ENCODE results near the gene DLG2. TPM values are rescaled to one million over a fixed set of nuclear protein-coding genes. Genes with fewer than 3 reads are reported as not detected.

Gene DLG2
- total RNA-seq, 1 donor from 2014 or later, result 6.7 TPM

- no peak for TF ChIP-seq CTCF (IDR thresholded peaks at IDR 0.05; ENCODE audit: unreplicated experiment)
- no peak overlapping the region for H3K4me3 Mint-ChIP-seq
- H3K27me3 Mint-ChIP-seq (ENCODE audit: low read depth), result no peaks in the 10 kb centered on the region
- peaks cover 27% of the 10 kb centered on the region for H3K9me3 Mint-ChIP-seq
- no peaks in the 10 kb centered on the region for H3K36me3 Mint-ChIP-seq
- peak overlapping the region; percentile 59 for H3K27ac Mint-ChIP-seq
- H3K4me1 Mint-ChIP-seq, result peaks cover 13% of the 10 kb centered on the region
- no peak for DNase-seq (ENCODE audit: low spot score in 2 of 2, unreplicated experiment in 2 of 2)
Measured at GRCh38 chr11:85170184-85170583, 457.0 kb downstream of the DLG2 start.

GRCh38 chr11:85167471-85167870, 459.7 kb downstream of the DLG2 start:
- peaks cover 15% of the 10 kb centered on the region for H3K4me1 Mint-ChIP-seq
- TF ChIP-seq CTCF (IDR thresholded peaks at IDR 0.05; ENCODE audit: unreplicated experiment), result no peak
- H3K4me3 Mint-ChIP-seq, result no peak overlapping the region
- no peak for DNase-seq (ENCODE audit: low spot score in 2 of 2, unreplicated experiment in 2 of 2)
- H3K27me3 Mint-ChIP-seq (ENCODE audit: low read depth), result no peaks in the 10 kb centered on the region
- H3K9me3 Mint-ChIP-seq, result peaks cover 4% of the 10 kb centered on the region
- no peaks in the 10 kb centered on the region for H3K36me3 Mint-ChIP-seq
- H3K27ac Mint-ChIP-seq, result no peak overlapping the region

DNA sequence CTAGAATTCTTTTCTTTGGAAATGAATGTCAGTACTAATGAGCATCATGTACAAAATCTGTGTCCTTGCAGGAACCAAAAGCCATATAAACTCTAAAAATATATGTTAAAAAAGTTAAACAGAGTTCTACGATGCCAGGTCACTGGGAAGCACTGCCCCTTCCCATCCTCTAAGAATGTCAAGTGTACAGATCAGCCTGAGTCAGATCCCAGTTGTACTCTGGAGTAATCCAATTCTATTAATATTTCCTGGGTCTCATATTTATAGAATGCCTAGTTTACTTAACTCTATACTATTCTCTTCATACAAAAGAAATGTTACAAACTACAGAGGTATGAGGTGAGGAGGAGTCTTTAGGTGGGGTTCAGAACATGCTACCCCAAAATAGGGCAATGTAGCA, 460.1 kb downstream of the DLG2 start:
- Mint-ChIP-seq H3K27me3 (ENCODE audit: low read depth) (no peaks in the 10 kb centered on the region), H3K4me1 (peaks cover 15% of the 10 kb centered on the region), H3K9me3 (peaks cover 3% of the 10 kb centered on the region), H3K4me3 (no peak overlapping the region), H3K36me3 (no peaks in the 10 kb centered on the region), H3K27ac (no peak overlapping the region)
- no peak for TF ChIP-seq CTCF (IDR thresholded peaks at IDR 0.05; ENCODE audit: unreplicated experiment)
- DNase-seq (ENCODE audit: low spot score in 2 of 2, unreplicated experiment in 2 of 2), result no peak

GRCh38 chr11:85165819-85166218, 461.3 kb downstream of the DLG2 start:
- Mint-ChIP-seq H3K27ac (no peak overlapping the region), H3K4me3 (no peak overlapping the region), H3K4me1 (peaks cover 15% of the 10 kb centered on the region), H3K36me3 (no peaks in the 10 kb centered on the region), H3K9me3 (peaks cover 8% of the 10 kb centered on the region), H3K27me3 (ENCODE audit: low read depth) (no peaks in the 10 kb centered on the region)
- DNase-seq (ENCODE audit: low spot score in 2 of 2, unreplicated experiment in 2 of 2), result no peak
- no peak for TF ChIP-seq CTCF (IDR thresholded peaks at IDR 0.05; ENCODE audit: unreplicated experiment)

GRCh38 chr11:85164743-85165142, 462.4 kb downstream of the DLG2 start:
- no peak overlapping the region for H3K27ac Mint-ChIP-seq
- no peak for DNase-seq (ENCODE audit: low spot score in 2 of 2, unreplicated experiment in 2 of 2)

More at GRCh38 chr11:85164743-85165142, 462.4 kb downstream of the DLG2 start:
- Mint-ChIP-seq H3K4me3 (no peak overlapping the region), H3K36me3 (no peaks in the 10 kb centered on the region), H3K9me3 (peaks cover 10% of the 10 kb centered on the region), H3K4me1 (peaks cover 9% of the 10 kb centered on the region), H3K27me3 (ENCODE audit: low read depth) (no peaks in the 10 kb centered on the region)
- TF ChIP-seq CTCF (IDR thresholded peaks at IDR 0.05; ENCODE audit: unreplicated experiment), result no peak

Measured in mesothelial cell of epicardium (in vitro differentiated cells).